Endometrial microvascular endothelial cells (primary cell): ENCODE measurements around the gene CBLIF. TPM values are rescaled to one million over a fixed set of nuclear protein-coding genes. Genes with fewer than 3 reads are reported as not detected.
"Not testable (repeated sequence)": the region's sequence is repeated elsewhere in the genome, so short reads cannot be mapped to it uniquely, and the experiment has no call there.

ENCODE experiments used
- in situ Hi-C: cut with HindIII; loops from 2 replicates; pipeline ENCODE4 v1.10.0; 2017; ENCODE audit warnings: low sequenced_read_pairs, low pct_unique_long_range_greater_than_20kb; ENCODE audit errors: inconsistent ontology term
- total RNA-seq: library from RNA; depleted of rRNA; stranded (reverse); fragments of >200 nt; gene quantifications from one replicate; pipeline ENCODE4 v1.2.3, GENCODE V29; 2015; ENCODE audit errors: inconsistent ontology term

Gene CBLIF
- total RNA-seq, result not detected

DNA sequence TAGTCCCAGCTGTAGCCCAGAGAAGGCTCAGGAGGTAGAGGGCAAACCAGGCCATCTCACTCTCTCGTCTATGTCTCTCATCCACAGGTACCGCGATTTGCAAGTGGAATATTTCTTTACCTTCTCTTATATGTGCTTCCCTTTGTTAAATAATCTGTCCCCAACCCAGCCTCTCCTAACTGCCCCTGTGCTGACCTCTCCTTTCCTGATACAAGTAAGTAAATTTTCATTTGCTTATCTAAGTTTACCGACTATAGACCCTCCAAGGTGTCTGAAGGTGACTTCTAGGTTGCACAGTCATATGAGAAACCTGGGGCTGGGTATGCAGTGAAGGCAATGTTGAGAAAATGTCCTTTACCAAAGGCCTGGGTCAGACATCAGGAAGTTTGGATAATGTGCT, at the start of gene CBLIF:
CBLIF (minus strand) TSS at position 101 of the 400 bp plus-strand sequence; CDS start at position 55, 46 bp downstream.
- in situ Hi-C loops, result no loop called here

DNA sequence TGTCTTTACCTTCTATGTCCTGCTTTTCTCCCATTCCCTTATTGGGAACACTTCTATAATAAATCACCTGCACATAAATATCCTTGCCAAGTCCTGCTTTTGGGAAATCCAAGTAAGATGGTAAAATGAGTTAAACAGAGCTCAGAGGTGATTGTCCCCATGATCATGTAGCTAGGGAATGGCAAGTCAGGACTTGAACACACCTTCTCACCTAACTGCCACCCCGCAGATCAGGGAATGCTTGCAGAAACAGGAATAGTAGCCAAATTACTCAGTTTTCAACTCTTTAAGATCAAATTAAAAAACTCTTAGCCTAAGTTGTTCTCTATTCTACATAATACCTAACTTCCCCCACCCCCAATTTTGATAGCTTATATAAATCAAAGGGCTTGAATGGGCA, 49.3 kb upstream of the CBLIF start:
- in situ Hi-C loops, result no loop called here

DNA sequence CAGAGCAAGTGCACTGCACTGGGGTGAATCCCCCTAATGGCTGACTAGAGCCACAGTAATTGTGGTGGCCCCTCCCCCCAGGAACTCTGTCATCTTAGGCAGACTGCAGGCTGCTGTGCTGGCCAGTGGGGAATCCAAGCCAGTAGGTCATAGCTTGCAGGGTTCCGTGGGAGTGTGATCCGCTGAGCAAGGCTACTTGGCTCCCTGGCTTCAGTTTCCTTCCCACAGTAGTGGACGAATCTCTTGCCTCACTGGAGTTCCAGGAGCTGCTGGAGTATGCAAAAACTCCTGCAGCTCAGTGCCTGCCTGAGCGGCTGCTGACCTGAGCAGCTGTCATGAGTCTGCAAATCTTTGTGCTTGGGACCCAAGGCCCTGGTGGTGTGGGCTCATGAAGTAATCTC, 46.5 kb upstream of the CBLIF start:
- in situ Hi-C loops, result no loop called here

DNA sequence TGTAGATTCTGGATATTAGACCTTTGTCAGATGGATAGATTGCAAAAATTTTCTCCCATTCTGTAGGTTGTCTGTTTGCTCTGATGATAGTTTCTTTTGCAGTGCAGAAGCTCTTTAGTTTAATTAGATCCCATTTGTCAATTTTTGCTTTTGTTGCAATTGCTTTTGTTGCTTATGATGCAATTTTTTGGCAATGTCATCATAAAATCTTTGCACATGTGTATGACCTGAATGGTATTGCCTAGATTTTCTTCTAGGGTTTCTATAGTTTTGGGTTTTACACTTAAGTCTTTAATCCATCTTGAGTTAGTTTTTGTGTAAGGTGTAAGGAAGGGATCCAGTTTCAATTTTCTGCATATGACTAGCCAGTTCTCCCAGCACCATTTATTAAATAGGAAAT, 41.9 kb upstream of the CBLIF start:
- in situ Hi-C loops, result not testable (repeated sequence)

DNA sequence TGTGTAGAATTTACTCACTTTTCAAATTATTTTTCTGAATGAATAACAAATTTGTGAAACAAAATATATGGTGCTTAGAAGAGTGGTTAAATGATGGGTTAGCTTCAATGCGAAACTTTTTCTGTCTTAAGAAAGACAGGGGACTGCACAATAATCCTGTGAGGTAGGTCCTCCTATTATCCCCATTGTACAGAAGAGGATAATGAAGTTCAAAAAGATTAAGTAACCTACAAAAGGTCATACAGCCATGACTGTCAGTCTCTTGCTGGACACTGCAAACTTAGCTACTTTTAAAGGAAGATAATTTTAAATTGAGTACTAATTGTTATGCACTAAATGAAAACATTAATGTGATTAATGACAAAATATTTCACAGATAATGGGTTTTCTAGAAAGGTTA, 38.3 kb upstream of the CBLIF start:
- in situ Hi-C loops, result no loop called here

DNA sequence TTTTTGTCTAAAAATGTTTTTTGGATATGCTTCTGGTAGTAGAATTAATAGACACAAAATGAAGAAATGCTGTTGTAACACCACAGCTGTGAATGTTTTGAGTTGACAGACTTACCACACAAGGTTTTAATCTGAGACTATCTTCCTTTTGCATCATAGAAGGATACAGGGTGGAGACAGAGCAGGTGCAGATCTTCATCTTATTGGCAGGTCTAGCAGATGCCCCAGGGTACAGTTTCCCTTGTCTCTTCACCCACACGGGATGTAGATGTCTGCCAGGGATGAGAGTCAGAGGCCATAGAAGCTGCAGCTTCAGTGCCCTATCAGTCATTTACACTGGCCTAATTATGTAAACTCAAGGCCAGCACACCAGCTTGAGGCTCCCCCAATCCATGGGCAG, 34.3 kb upstream of the CBLIF start:
- in situ Hi-C loops, result no loop called here

DNA sequence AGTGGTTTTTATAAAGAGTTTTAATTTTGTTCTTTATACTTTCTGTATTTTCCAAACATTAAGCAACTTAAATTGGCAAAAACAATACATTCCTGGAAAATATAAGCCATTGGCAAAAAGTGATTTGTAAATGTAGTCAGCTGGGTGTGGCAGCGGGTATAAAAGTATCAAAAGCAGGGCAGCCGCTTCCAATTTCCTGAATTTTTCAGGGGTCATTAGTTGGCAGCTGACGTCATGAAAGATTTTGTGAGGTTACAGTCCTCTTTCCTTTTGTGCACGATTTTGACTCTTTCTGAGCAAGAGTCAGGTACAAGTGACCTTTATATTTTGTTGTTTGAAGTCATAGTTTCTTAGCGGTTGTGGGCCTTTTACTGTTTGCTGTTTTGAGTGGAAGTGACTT, 33.3 kb upstream of the CBLIF start, which contains the start of gene OOSP3:
OOSP3 (plus strand) TSS at position 208 of the 400 bp plus-strand sequence; CDS start at position 235, 27 bp downstream.
- in situ Hi-C loops, result no loop called here

DNA sequence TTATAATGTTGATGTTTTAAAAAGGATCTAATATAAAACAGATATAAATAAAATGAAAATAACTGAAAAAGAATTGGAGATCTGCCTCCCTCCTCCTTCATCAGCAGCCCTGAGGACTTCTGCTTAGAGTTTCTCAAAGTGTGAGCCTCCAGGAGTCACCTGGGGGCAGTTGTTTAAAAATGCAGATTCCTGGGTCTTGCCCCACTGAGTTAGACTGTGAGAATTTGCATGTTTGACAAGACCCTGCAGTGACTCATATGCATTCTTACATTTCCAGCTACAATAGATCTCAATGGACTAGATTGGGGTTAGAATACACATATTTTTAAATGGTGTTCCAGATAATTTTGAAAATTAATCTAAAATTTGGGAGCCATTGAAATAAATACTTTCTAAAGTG, 32.5 kb upstream of the CBLIF start:
- in situ Hi-C loops, result no loop called here

DNA sequence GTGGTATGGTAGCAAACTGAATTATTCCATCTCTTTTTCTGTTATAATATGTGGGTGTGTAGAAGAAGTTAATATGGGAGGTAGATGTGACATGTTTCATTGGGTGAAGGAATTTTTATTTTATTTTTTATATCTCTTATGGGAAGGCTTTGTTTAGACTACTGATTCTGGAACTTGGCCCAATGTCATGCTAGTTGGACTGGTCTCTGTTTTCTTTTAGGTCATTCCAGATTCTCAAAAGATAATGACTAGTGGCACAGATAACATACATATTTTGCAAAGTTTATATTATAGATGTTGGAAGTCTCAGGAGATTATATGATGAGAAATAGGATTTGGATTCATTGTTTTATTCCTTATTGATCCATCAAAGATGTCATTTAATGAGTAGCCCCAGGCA, 32.0 kb upstream of the CBLIF start:
- in situ Hi-C loops, result no loop called here

DNA sequence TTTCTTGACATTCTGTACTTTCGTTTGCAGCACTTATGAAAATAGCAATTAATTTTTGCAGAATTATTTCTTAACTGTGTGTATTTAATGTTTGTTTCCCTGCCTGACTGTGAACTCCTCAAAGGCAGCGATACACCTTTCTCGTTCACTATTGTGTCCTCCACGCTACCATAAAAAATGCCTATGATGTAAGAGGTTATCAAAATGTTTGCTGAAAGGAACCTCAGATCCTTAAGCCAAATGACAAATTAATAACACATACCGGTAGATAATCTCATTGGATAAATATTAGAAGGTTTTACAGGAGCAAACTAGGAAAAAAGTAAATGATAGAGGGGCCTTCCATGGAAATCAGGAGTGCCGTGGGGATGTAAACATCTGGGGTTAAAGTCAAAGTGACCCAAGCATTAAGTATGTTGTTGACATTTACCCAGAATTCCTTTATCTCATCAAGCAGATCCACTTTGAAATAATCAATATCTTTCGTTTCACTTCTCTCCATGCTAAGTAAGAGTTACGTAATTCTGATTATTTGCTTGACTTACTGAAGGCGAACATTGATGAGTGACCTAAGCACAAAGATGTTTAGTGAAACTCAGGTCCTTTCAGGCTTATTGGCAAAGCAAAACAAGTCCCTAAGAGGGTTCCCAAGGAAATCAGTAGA, 30.7 kb upstream of the CBLIF start:
- in situ Hi-C loops, result no loop called here

DNA sequence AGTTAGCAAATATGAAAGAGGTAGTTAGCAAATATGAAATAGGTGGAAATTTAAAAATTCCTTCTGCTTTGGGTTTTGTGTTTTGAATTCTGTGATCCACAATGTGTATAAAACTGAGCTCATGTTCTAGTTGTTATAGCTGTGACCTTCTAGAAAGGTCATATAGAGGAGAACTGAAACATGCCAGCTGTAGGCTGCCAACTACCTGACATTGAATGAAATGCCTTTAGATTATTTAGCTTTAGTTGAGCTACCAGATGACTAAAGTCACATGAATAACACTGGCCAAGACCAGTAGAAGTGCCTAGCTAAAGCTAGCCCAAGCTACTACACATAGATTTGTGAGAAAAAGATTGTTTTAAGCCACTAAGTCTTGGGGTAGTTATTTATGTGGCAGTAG, 26.8 kb upstream of the CBLIF start:
- in situ Hi-C loops, result no loop called here

DNA sequence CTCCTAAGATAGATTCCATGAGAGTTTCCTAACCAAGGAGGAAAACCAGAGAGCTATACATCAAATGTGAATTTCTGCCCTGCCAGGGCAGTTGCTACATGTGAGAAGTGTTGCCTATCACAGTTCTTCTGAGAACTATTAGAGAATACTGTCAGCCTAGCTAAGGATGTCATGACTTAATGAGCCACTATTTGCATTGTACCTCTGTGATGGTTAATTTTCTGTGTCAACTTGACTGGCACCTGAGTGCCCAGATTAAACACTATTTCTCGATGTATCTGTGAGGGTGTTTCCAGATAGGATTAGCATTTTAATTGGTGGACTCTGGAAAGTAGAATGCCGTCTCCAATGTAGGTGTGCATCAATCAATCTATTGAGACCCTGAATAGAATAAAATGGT, 22.6 kb upstream of the CBLIF start:
- in situ Hi-C loops, result no loop called here

DNA sequence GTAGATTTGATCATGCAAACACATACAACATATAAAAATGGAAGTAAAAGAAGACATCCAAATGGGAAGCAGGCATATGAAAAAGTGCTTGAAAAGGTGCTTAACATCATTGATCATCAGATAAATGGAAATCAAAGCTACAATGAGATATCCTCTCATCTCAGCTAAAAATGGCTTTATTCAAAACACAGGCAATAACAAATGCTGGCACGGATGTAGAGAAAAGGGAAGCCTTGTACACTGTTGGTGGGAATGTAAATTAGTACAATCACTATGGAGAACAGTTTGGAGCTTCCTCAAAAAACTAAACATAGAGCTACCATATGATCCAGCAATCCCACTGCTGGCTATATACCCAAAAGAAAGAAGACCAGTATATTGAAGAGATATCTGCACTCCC, 21.5 kb upstream of the CBLIF start:
- in situ Hi-C loops, result no loop called here

DNA sequence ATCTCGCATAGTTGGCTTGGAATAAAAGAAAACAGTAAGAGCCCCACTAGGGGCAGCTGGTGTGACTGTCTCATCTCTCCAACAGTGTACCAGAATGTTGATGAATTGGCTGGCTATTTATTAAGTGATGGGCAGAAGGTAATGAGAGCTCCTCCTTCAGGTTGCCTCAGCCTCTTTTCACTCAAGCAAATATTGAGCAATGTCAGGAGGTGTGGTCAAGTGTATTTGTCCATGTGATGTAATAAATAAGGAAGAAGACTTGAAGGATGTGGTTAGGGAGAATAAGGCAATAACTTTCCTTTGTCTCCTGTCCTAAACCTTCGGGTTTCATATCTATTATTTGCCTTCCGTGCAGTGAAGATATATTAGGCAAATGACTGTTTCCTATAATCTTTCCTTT, 21.1 kb upstream of the CBLIF start, which contains the start of gene TCN1:
TCN1 (minus strand) TSS at position 91 of the 400 bp plus-strand sequence; CDS start at position 74, 17 bp downstream.
- in situ Hi-C loops, result no loop called here

DNA sequence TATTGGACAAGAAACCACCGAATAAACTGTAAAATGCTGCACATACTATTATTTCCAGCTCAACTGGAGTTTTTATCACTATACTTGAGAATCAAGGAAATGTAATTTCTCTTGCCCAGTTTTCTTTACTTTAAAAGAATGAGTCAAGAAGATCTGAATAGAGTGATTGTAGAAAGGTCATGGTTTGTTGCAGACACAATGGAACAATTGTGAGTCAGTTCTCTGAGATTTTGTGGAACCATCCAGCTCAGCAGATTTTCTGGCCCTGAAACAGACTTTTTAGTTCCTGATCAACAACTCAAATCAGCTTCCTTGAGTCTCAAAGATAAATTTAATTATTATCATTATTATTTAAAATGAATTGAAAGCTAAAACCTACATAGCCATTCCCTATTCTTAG, 19.7 kb upstream of the CBLIF start:
- in situ Hi-C loops, result no loop called here

DNA sequence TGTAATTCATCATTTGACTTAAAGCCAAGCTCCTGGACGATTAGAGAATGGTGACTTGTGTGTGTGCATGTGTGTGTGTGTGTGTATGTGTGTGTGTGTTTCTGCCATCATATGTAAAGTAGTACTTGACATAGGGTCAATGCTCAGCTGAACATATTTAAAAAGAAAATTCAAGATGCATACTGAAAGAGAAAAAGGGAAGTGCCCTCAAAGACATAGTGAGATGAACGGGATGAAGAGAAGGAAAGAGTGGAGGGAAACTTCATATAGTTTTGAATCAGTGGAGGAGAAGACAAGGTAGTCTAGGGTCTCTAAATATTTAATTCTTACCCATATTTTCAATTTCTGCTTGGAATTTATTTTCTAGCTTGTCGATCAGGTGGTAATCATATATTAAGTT, 17.0 kb upstream of the CBLIF start:
- in situ Hi-C loops, result no loop called here

DNA sequence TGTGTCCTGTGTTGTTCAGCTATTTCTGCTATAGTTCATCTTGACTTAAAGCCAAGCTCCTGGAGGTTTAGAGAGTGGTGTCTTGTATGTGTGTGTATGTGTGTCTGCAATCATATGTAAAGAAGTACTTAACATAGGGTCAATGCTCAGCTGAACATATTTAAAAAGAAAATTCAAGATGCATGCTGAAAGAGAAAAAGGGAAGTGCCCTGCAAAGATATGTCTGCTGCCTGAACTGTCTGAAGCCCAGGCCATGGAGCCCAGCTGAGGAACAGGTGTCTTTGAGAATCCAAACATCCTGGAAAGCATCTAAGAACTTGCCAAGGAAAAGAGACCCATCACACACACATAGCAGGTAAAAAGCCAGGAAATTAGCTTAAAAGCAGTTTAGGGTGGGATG, 14.4 kb upstream of the CBLIF start:
- in situ Hi-C loops, result no loop called here

DNA sequence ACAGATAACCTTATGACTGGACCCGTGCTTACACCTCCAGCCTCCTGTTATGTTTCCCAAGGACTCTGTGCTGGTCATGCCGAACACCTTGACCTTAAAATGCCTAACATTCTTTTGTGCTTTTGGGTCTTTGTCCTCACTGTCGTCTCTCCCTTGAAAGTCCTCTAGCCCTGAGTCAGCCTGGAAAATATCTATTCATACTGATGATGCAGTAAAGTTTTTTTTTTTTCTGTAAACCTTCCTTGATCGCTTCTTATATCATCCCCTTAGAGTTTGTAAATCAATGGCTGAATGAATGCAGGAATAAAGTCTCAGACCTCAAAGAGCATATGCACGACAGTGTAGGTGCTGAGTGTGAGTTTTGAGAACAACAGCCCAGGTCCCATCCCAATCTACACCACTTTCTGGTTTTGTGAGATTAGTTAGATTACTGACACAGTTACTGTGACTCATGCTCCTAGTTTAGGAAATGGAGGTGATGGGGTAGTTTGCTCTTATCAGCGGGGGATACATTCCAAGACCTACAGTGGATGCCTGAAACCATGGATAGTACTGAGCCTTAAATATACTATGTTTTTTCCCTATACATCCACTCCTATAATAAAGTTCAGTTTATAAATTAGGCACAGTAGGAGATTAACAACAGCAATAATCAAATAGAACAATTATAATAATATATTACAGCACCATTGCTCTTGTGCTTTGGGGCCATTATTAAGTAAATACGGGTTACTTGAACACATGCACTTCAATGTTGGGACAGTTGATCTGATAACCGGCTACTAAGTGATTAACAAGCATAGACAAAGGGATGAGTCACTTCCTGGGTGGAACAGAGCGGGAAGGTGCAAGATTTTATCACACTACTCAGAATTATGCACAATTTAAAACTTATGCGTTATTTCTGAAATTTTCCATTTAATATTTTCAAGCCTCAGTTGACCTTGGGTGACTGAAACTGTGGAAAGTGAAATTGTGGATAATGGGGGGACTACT, 12.4 kb upstream of the CBLIF start:
- in situ Hi-C loops, result no loop called here

DNA sequence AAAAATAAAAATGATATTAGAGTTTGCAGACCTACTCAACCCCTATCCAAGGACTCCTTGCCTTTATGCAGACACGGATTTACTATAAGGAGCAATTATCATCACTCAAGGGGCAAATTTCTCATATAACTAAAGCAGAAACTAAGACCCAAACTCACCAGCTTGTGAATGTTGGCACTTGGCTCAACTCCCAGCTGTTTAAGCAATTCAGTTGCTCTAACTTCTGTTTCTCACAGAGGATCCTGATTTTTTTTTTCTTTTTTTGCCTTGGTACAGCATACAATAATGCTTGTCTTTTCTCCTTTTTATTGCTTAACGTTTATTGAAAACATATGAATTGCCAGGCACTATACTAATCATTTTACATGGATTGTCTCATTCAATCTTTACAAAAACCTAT, 9.6 kb upstream of the CBLIF start:
- in situ Hi-C loops, result no loop called here

DNA sequence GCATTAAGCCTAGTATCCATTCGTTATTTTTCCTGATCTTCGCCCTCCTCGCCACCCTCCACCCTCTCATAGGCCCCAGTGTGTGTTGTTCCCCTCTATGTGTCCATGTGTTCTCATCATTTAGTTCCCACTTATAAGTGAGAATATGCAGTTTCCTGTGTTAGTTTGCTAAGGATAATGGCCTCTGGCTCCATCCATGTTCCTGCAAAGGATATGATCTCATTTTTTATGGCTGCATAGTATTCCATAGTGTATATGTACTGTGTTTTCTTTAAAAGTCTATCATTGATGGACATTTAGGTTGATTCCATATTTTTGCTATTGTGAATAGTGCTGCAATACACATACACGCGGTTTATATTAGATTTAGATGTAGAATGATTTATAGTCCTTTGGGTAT, 6.1 kb upstream of the CBLIF start:
- in situ Hi-C loops, result not testable (repeated sequence)
